Liver (tissue), 9 donors: Measurements from ENCODE around the gene PPP1R13B. TPM values are rescaled to one million over a fixed set of nuclear protein-coding genes. Genes with fewer than 3 reads are reported as not detected.
A peak's percentile ranks its signal among the peaks of the same experiment; 100 is the strongest.

Experiments
- DNase-seq: peaks from one replicate; pipeline ENCODE4 v3.0.0-alpha.2; 2017; ENCODE audit warnings: low spot score
- H3K27ac ChIP-seq, 2 donors: one replicate each; pipeline ENCODE4 v1.7.0; 2013; ENCODE audit warnings: inconsistent platforms in 2 of 2, low read length in 2 of 2, control low read depth in 1 of 2, low read depth in 1 of 2, mild to moderate bottlenecking in 1 of 2
- H3K27me3 ChIP-seq, 4 donors: one replicate each; pipeline versions ENCODE4 v1.6.1 to v1.7.0; 2013; ENCODE audit warnings: low read length in 3 of 4, inconsistent platforms in 1 of 4, mild to moderate bottlenecking in 1 of 4, moderate library complexity in 1 of 4; ENCODE audit not compliant: control insufficient read depth in 4 of 4, insufficient read depth in 4 of 4
- H3K36me3 ChIP-seq, 4 donors: one replicate each; pipeline versions ENCODE4 v1.6.1 to v1.7.0; 2013; ENCODE audit warnings: low read length in 3 of 4, mild to moderate bottlenecking in 3 of 4, low read depth in 1 of 4, moderate library complexity in 1 of 4; ENCODE audit not compliant: control insufficient read depth in 4 of 4, insufficient read depth in 3 of 4
- H3K4me1 ChIP-seq, 4 donors: one replicate each; pipeline versions ENCODE4 v1.6.1 to v1.7.0; 2013; ENCODE audit warnings: low read length in 3 of 4, mild to moderate bottlenecking in 3 of 4, moderate library complexity in 1 of 4; ENCODE audit not compliant: control insufficient read depth in 4 of 4, insufficient read depth in 4 of 4
- H3K4me3 ChIP-seq, 3 donors: one replicate each; pipeline versions ENCODE4 v1.6.1 to v1.7.0; 2013; ENCODE audit warnings: low read length in 3 of 3, control low read depth in 1 of 3, low read depth in 1 of 3, mild to moderate bottlenecking in 1 of 3
- H3K9ac ChIP-seq, 2 donors: one replicate each; pipeline ENCODE4 v1.7.0; 2013; ENCODE audit warnings: low read length in 2 of 2, mild to moderate bottlenecking in 2 of 2, moderate library complexity in 2 of 2, control low read depth in 1 of 2, low read depth in 1 of 2
- H3K9me3 ChIP-seq, 4 donors: one replicate each; pipeline versions ENCODE4 v1.6.1 to v1.7.0; 2013; ENCODE audit warnings: low read length in 3 of 4; ENCODE audit not compliant: control insufficient read depth in 4 of 4
- EGR1 ChIP-seq, 2 donors: IDR thresholded peaks; 2 replicates each; pipeline ENCODE4 v1.6.1; 2016 to 2018; ENCODE audit warnings: antibody characterized with exemption in 2 of 2, low read depth in 2 of 2
- FOXA1 ChIP-seq: IDR thresholded peaks from 2 replicates; pipeline ENCODE4 v1.6.1; 2016; ENCODE audit warnings: antibody characterized with exemption
- FOXA2 ChIP-seq: IDR thresholded peaks from 2 replicates; pipeline ENCODE4 v1.6.1; 2016; ENCODE audit warnings: antibody characterized with exemption
- GABPA ChIP-seq, 2 donors: IDR thresholded peaks in 1 of 2; conservative IDR thresholded peaks in 1 of 2; 2 replicates each; pipeline ENCODE4 v1.6.1; 2016; ENCODE audit warnings: antibody characterized with exemption in 2 of 2, mild to moderate bottlenecking in 1 of 2, moderate library complexity in 1 of 2
- HNF4A ChIP-seq, 2 donors: conservative IDR thresholded peaks; 2 replicates each; pipeline ENCODE4 v1.6.1; 2016; ENCODE audit warnings: antibody characterized with exemption in 2 of 2, mild to moderate bottlenecking in 2 of 2
- HNF4G ChIP-seq: IDR thresholded peaks from 2 replicates; pipeline ENCODE4 v1.6.1; 2016; ENCODE audit warnings: antibody characterized with exemption
- JUND ChIP-seq, 2 donors: IDR thresholded peaks; 2 replicates each; pipeline ENCODE4 v1.6.1; 2016; ENCODE audit warnings: antibody characterized with exemption in 2 of 2
- MAX ChIP-seq: IDR thresholded peaks from 2 replicates; pipeline ENCODE4 v1.6.1; 2016; ENCODE audit warnings: antibody characterized with exemption
- NR2F2 ChIP-seq: IDR thresholded peaks from 2 replicates; pipeline ENCODE4 v1.6.1; 2016; ENCODE audit warnings: antibody characterized with exemption
- RAD21 ChIP-seq, 2 donors: IDR thresholded peaks; 2 replicates each; pipeline ENCODE4 v1.6.1; 2016; ENCODE audit warnings: antibody characterized with exemption in 2 of 2, mild to moderate bottlenecking in 2 of 2
- RXRA ChIP-seq, 2 donors: IDR thresholded peaks; 2 replicates each; pipeline ENCODE4 v1.6.1; 2017 to 2018; ENCODE audit warnings: antibody characterized with exemption in 2 of 2, mild to moderate bottlenecking in 1 of 2
- TAF1 ChIP-seq: conservative IDR thresholded peaks from 2 replicates; pipeline ENCODE4 v1.6.1; 2016; ENCODE audit warnings: antibody characterized with exemption, mild to moderate bottlenecking
- YY1 ChIP-seq: IDR thresholded peaks from 2 replicates; pipeline ENCODE4 v1.6.1; 2016; ENCODE audit warnings: antibody characterized with exemption, mild to moderate bottlenecking
- WGBS: extraction: QIAGEN DNeasy Blood & Tissue Kit; methylation state at CpG from one replicate; pipeline ENCODE4 v1.1.7; 2013; 5-methylcytosine and 5-hydroxymethylcytosine counted together
- polyA plus RNA-seq, 2 donors: library from polyadenylated mRNA; stranded (reverse) in 1 of 2; unstranded in 1 of 2; fragments of 200-250 nt in 1 of 2; fragments of >200 nt in 1 of 2; fragmentation: Nextera tagmentation in 1 of 2; extraction: Ambion mirVana in 1 of 2; gene quantifications; one replicate each; pipeline versions ENCODE4 v1.2.1 to v1.2.3, GENCODE V29; 2013 to 2015
- total RNA-seq, 2 donors: library from RNA; depleted of rRNA; stranded (reverse); fragments of >200 nt; gene quantifications; one replicate each; pipeline ENCODE4 v1.2.3, GENCODE V29; 2014
- TF ChIP-seq, protein P1 (sequence below): IDR thresholded peaks from 2 replicates; pipeline ENCODE4 v1.6.1; 2016; ENCODE audit warnings: antibody characterized with exemption
- donor health status: healthy.
- donor health status: healthy.
- donor health status: healthy.
- donor health status: healthy.
- donor health status: healthy.

Gene PPP1R13B
- total and polyA plus RNA-seq, 4 donors = 3.2 to 15.1 (median 5.1) TPM

- Histone ChIP-seq H3K27ac (no peak overlapping the region), H3K27me3 (no peaks in the 10 kb centered on the region), H3K9ac (no peak overlapping the region), H3K9me3 (no peaks in the 10 kb centered on the region), H3K4me3 (no peak overlapping the region), H3K36me3 (peaks cover 0 to 11% (median 6%) of the 10 kb centered on the region in 4 donors), H3K4me1 (peaks cover 0 to 20% (median 13%) of the 10 kb centered on the region in 4 donors)
- DNase-seq = no peak
- no peak for TF ChIP-seq HNF4A (conservative IDR thresholded peaks at IDR 0.05)
- no peak for TF ChIP-seq YY1
- TF ChIP-seq JUND (IDR thresholded peaks at IDR 0.05) = no peak
- 97% methylated on average over 16 of the region's 16 CpGs for WGBS
These were observed 121.5 kb downstream of the PPP1R13B start for GRCh38 chr14:103725739-103726395.

DNA sequence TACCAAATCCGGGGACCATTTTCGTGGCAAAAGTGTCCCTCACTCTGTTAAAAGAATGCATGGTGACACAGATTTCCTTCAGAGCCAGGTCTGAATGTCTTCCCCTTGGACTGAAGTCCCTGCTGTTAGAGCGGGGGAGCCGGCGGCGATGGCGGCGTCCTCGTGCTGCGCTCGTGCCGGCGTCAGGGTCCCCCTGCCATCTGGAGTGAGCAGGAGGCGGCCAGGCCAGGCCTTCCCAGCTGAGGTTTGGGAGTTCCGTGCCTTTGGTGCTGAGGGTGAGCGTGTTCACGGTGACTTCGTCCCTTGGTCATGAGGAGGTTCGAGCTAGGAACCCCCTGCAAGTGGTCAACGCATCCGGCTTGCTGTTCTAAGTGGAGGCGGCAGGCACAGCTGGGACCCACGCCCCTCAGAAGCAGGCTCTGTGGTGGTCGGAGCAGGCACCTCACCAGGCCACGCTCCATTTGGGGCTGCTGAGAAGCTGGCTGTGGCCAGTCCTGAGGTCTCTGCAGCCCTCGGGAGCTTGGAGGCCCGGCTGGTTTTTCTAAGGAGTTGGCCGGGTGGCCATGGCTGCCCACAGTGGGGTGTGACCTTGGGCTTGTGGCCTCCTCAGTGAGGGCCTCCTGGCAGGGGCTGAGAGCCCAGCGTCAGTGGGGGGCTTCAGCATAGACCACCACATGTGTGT lies 122.2 kb downstream of the PPP1R13B start:
- Histone ChIP-seq H3K9me3 (no peaks in the 10 kb centered on the region), H3K9ac (no peak overlapping the region), H3K4me1 (peaks cover 0 to 13% (median 7%) of the 10 kb centered on the region in 4 donors), H3K27me3 (no peaks in the 10 kb centered on the region), H3K27ac (no peak overlapping the region), H3K4me3 (no peak overlapping the region), H3K36me3 (peaks cover 0 to 11% (median 6%) of the 10 kb centered on the region in 4 donors)
- TF ChIP-seq MAX (no peak), RXRA (IDR thresholded peaks at IDR 0.05) (no peak), FOXA2 (no peak)
- WGBS = 97% methylated on average over 29 of the region's 29 CpGs
- no peak for DNase-seq

DNA sequence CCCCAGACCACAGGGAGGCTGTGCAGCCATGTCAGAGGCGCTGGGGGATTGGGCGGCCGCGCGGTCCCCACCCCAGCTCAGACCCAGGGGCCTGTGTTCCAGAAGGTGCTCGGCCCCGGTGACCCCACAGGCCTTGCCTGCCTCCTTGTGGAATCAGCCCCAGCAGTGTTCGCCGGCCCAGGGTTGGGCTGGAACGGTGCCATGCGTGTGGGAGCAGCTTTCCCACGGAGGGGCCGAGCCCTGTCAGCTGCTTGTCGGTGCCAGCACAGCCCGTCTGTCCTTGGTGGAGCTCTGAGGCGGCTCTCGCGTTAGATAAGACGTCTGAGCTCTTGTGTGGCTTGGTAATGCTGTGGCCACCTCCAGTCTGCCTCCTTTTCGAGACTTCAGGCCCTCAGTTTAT lies 123.3 kb downstream of the PPP1R13B start:
- no peak for TF ChIP-seq FOXA1
- no peak for TF ChIP-seq TAF1
- TF ChIP-seq YY1 = no peak
- TF ChIP-seq RAD21 (IDR thresholded peaks at IDR 0.05) = no peak
- no peak for TF ChIP-seq RXRA (IDR thresholded peaks at IDR 0.05)
- no peak for TF ChIP-seq NR2F2
- no peak overlapping the region for H3K9ac ChIP-seq
- no peak overlapping the region for H3K4me3 ChIP-seq
- peaks cover 0 to 11% (median 5%) of the 10 kb centered on the region in 4 donors for H3K4me1 ChIP-seq
- WGBS = 66% methylated on average over 20 of the region's 20 CpGs
- no peak overlapping the region for H3K27ac ChIP-seq
- no peaks in the 10 kb centered on the region for H3K27me3 ChIP-seq
- H3K36me3 ChIP-seq = peaks cover 0 to 9% (median 4%) of the 10 kb centered on the region in 4 donors
- H3K9me3 ChIP-seq = no peaks in the 10 kb centered on the region
- peak; percentile 89 for DNase-seq

DNA sequence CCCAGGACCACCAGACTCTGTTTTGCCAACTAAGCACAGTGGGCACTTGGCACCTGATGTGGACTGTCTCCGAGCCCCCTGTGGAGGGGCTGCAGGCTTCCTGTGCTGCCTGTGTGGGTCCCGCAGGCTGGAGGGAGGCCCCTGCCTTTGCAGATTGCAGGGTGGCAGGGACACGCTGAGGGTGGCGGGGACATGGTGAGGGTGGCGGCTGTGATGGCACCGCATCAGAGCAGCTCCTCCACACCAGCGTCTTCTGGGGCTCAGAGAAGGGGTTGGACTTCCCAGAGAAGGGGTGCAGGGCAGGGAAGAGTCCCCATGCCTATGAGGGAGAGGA lies 123.7 kb downstream of the PPP1R13B start:
- no peaks in the 10 kb centered on the region for H3K9me3 ChIP-seq
- H3K4me3 ChIP-seq = no peak overlapping the region
- H3K27me3 ChIP-seq = no peaks in the 10 kb centered on the region
- WGBS = 93% methylated on average over 7 of the region's 7 CpGs
- TF ChIP-seq FOXA2 (no peak), TAF1 (no peak), RXRA (IDR thresholded peaks at IDR 0.05) (no peak), HNF4G (no peak), EGR1 (IDR thresholded peaks at IDR 0.05; ENCODE audit: low read depth in 2 of 2) (no peak), MAX (no peak), RAD21 (IDR thresholded peaks at IDR 0.05) (no peak), GABPA (IDR thresholded peaks at IDR 0.05 in 1 of 2, conservative IDR thresholded peaks at IDR 0.05 in 1 of 2) (no peak)
- TF ChIP-seq, protein P1, sequence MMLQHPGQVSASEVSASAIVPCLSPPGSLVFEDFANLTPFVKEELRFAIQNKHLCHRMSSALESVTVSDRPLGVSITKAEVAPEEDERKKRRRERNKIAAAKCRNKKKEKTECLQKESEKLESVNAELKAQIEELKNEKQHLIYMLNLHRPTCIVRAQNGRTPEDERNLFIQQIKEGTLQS = no peak
- H3K36me3 ChIP-seq = peaks cover 0 to 5% (median 2%) of the 10 kb centered on the region in 4 donors
- no peak for DNase-seq
- H3K4me1 ChIP-seq = peaks cover 0 to 11% (median 5%) of the 10 kb centered on the region in 4 donors
- no peak overlapping the region for H3K9ac ChIP-seq
- no peak overlapping the region for H3K27ac ChIP-seq
